GM15510 (cell line): ENCODE data around the gene UCHL5.

ENCODE experiments used
- POLR2A ChIP-seq: IDR thresholded peaks from 3 replicates; pipeline ENCODE4 v1.6.1; 2011; ENCODE audit warnings: borderline replicate concordance; ENCODE audit not compliant: insufficient read length; ENCODE audit errors: extremely low read depth

UCHL5 gene

GRCh38 chr1:193042766-193043691 lies 16.1 kb downstream of the UCHL5 start:
- no peak for TF ChIP-seq POLR2A

- no peak for TF ChIP-seq POLR2A
These were observed 19.1 kb downstream of the UCHL5 start for GRCh38 chr1:193040011-193040410.

GRCh38 chr1:193036337-193037047 lies 22.7 kb downstream of the UCHL5 start:
- TF ChIP-seq POLR2A = no peak

- TF ChIP-seq POLR2A = no peak
These were observed 25.6 kb downstream of the UCHL5 start for GRCh38 chr1:193033610-193034009.

- no peak for TF ChIP-seq POLR2A
These were observed 27.7 kb downstream of the UCHL5 start for GRCh38 chr1:193031431-193031830.

GRCh38 chr1:193030280-193030679 lies 28.9 kb downstream of the UCHL5 start:
- TF ChIP-seq POLR2A = no peak

- TF ChIP-seq POLR2A = no peak
These were observed 33.9 kb downstream of the UCHL5 start for GRCh38 chr1:193025218-193025617.

- TF ChIP-seq POLR2A = no peak
These were observed 39.6 kb downstream of the UCHL5 start for GRCh38 chr1:193019442-193020026.

GRCh38 chr1:193016788-193017187 lies 42.4 kb downstream of the UCHL5 start:
- TF ChIP-seq POLR2A = no peak

- TF ChIP-seq POLR2A = no peak
These were observed 44.8 kb downstream of the UCHL5 start for GRCh38 chr1:193014400-193014799.

- TF ChIP-seq POLR2A = no peak
These were observed 45.5 kb downstream of the UCHL5 start for GRCh38 chr1:193013707-193014106.

GRCh38 chr1:193013005-193013404 lies 46.2 kb downstream of the UCHL5 start:
- no peak for TF ChIP-seq POLR2A

- TF ChIP-seq POLR2A = no peak
These were observed 47.8 kb downstream of the UCHL5 start for GRCh38 chr1:193011406-193011805.

GRCh38 chr1:193009501-193009900 lies 49.7 kb downstream of the UCHL5 start:
- TF ChIP-seq POLR2A = no peak

- no peak for TF ChIP-seq POLR2A
These were observed 53.4 kb downstream of the UCHL5 start for GRCh38 chr1:193005785-193006184.
